Uterus (tissue), 2 donors: ENCODE measurements around the gene RABEP2.

Experiments
- CTCF ChIP-seq, 4 experiments: fragments of 200-600 bp in 2 of 4; fragments of 450-650 bp in 2 of 4; sonication (generic) in 2 of 4; IDR thresholded peaks; one replicate each; pipeline ENCODE4 v1.5.1; 2016 to 2019; ENCODE audit warnings: antibody characterized with exemption in 4 of 4, mild to moderate bottlenecking in 2 of 4, moderate library complexity in 1 of 4
- POLR2A ChIP-seq, 2 donors: fragments of 450-650 bp; IDR thresholded peaks; one replicate each; pipeline ENCODE4 v1.6.1; 2016; ENCODE audit warnings: antibody characterized with exemption in 2 of 2, mild to moderate bottlenecking in 1 of 2, moderate library complexity in 1 of 2

GRCh38 chr16:28923652-28924398 is 1.2 kb downstream of the RABEP2 start:
- TF ChIP-seq CTCF (IDR thresholded peaks at IDR 0.05) (no peak), POLR2A (IDR thresholded peaks at IDR 0.05) (no peak)
